ENCODE data around the gene CIAO3.

CIAO3 gene

DNA sequence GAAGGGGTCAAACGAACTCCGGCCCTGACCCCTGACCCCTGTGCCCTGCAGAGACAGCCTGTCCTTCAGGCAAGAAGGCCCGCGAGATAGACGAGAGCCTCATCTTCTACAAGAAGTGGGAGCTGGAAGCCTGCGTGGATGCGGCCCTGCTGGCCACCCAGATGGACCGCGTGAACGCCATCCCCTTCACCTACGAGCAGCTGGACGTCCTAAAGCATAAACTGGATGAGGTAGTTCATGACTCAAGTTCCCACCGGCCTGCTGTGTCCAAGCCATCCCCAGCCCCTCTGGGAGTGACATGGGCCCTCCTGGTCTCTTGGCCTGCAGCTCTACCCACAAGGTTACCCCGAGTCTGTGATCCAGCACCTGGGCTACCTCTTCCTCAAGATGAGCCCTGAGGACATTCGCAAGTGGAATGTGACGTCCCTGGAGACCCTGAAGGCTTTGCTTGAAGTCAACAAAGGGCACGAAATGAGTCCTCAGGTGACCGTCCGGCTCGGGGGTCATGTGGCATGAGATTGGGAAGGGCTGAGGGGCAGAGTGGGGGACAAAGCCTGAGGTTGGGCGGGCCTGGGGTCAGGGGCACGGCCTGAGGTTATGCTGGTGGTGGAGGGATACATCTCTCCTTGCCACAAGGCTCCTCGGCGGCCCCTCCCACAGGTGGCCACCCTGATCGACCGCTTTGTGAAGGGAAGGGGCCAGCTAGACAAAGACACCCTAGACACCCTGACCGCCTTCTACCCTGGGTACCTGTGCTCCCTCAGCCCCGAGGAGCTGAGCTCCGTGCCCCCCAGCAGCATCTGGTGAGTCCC is 25.4 kb upstream of the CIAO3 start:
- no CpG with 5 or more reads among the region's 29 CpGs for WGBS (ENCODE audit: extremely low coverage, insufficient coverage, insufficient read length)
- Histone ChIP-seq H3K27ac (ENCODE audit: low read depth, low read length) (no peak overlapping the region), H4K12ac (ENCODE audit: low read depth, low read length) (no peak overlapping the region)

DNA sequence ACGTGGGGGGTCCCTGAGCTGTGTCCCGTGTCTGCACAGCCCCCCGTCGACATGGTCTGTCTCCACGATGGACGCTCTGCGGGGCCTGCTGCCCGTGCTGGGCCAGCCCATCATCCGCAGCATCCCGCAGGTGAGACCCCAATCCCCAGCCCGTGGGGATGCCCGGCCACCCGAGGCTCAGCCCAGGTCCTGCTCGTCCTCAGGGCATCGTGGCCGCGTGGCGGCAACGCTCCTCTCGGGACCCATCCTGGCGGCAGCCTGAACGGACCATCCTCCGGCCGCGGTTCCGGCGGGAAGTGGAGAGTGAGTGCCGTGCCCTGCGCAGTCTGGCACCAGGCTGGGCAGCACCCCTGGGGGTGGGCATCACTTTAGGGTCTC is 24.7 kb upstream of the CIAO3 start:
- H3K4me3 ChIP-seq (ENCODE audit: low read depth, low read length), result no peak overlapping the region
- no peaks in the 10 kb centered on the region for H3K79me2 ChIP-seq (ENCODE audit: control insufficient read depth, insufficient read depth, low read length, poor library complexity)
- no peaks in the 10 kb centered on the region for H3K79me1 ChIP-seq (ENCODE audit: low read length)
- H2BK12ac ChIP-seq (ENCODE audit: low read length), result no peak overlapping the region
- H3K4me1 ChIP-seq (ENCODE audit: control insufficient read depth in 1 of 2, insufficient read depth in 2 of 2, low read length in 2 of 2), result peaks cover 2 to 4% of the 10 kb centered on the region in 2 experiments
- H3K23ac ChIP-seq (ENCODE audit: low read length), result no peak overlapping the region
- H2BK120ac ChIP-seq (ENCODE audit: insufficient read depth, low read length, poor library complexity), result no peak overlapping the region
- no peak overlapping the region for H3K4me2 ChIP-seq (ENCODE audit: low read length)
- DNase-seq, result no peak
- H2AFZ ChIP-seq (ENCODE audit: insufficient read depth, low read length, poor library complexity), result no peak overlapping the region
- no peak overlapping the region for H3K18ac ChIP-seq (ENCODE audit: low read length)
- H3K14ac ChIP-seq (ENCODE audit: low read length), result no peak overlapping the region
- WGBS (ENCODE audit: extremely low coverage, insufficient coverage, insufficient read length), result no CpG with 5 or more reads among the region's 29 CpGs
- H4K8ac ChIP-seq (ENCODE audit: low read depth, low read length), result no peak overlapping the region
- no peaks in the 10 kb centered on the region for H3K36me3 ChIP-seq (ENCODE audit: control insufficient read depth in 1 of 2, insufficient read depth in 2 of 2, low read length in 2 of 2)
- H3K27me3 ChIP-seq (ENCODE audit: insufficient read depth, low read length), result no peaks in the 10 kb centered on the region
- H3K9me3 ChIP-seq (ENCODE audit: insufficient read depth, low read depth, low read length), result peaks cover 4% of the 10 kb centered on the region
- H2AK5ac ChIP-seq (ENCODE audit: low read length), result no peak overlapping the region
- H4K12ac ChIP-seq (ENCODE audit: low read depth, low read length), result no peak overlapping the region
- no peak overlapping the region for H4K91ac ChIP-seq (ENCODE audit: low read depth, low read length)
- H3K27ac ChIP-seq (ENCODE audit: low read depth, low read length), result no peak overlapping the region
- H3K9ac ChIP-seq (ENCODE audit: low read length), result no peak overlapping the region
- H2BK5ac ChIP-seq (ENCODE audit: low read depth, low read length, poor library complexity), result no peak overlapping the region
- no peak overlapping the region for H3K4ac ChIP-seq (ENCODE audit: low read depth, low read length)

More for the DNA sequence above, 25.4 kb upstream of the CIAO3 start:
- H3K4me1 ChIP-seq (ENCODE audit: control insufficient read depth in 1 of 2, insufficient read depth in 2 of 2, low read length in 2 of 2), result no peaks in the 10 kb centered on the region
- H3K18ac ChIP-seq (ENCODE audit: low read length), result no peak overlapping the region
- no peak overlapping the region for H2BK12ac ChIP-seq (ENCODE audit: low read length)
- H2AK5ac ChIP-seq (ENCODE audit: low read length), result no peak overlapping the region
- H3K9me3 ChIP-seq (ENCODE audit: insufficient read depth, low read depth, low read length), result peaks cover 4% of the 10 kb centered on the region
- H3K79me2 ChIP-seq (ENCODE audit: control insufficient read depth, insufficient read depth, low read length, poor library complexity), result no peaks in the 10 kb centered on the region
- no peaks in the 10 kb centered on the region for H3K27me3 ChIP-seq (ENCODE audit: insufficient read depth, low read length)
- H3K9ac ChIP-seq (ENCODE audit: low read length), result no peak overlapping the region
- H2AFZ ChIP-seq (ENCODE audit: insufficient read depth, low read length, poor library complexity), result no peak overlapping the region
- no peak overlapping the region for H3K4me3 ChIP-seq (ENCODE audit: low read depth, low read length)
- no peak overlapping the region for H3K4ac ChIP-seq (ENCODE audit: low read depth, low read length)
- no peak overlapping the region for H2BK5ac ChIP-seq (ENCODE audit: low read depth, low read length, poor library complexity)
- no peak overlapping the region for H2BK120ac ChIP-seq (ENCODE audit: insufficient read depth, low read length, poor library complexity)
- no peak overlapping the region for H3K14ac ChIP-seq (ENCODE audit: low read length)
- H3K36me3 ChIP-seq (ENCODE audit: control insufficient read depth in 1 of 2, insufficient read depth in 2 of 2, low read length in 2 of 2), result no peaks in the 10 kb centered on the region
- no peaks in the 10 kb centered on the region for H3K79me1 ChIP-seq (ENCODE audit: low read length)
- H4K91ac ChIP-seq (ENCODE audit: low read depth, low read length), result no peak overlapping the region
- no peak overlapping the region for H3K4me2 ChIP-seq (ENCODE audit: low read length)
- H4K8ac ChIP-seq (ENCODE audit: low read depth, low read length), result no peak overlapping the region
- no peak for DNase-seq
- no peak overlapping the region for H3K23ac ChIP-seq (ENCODE audit: low read length)

DNA sequence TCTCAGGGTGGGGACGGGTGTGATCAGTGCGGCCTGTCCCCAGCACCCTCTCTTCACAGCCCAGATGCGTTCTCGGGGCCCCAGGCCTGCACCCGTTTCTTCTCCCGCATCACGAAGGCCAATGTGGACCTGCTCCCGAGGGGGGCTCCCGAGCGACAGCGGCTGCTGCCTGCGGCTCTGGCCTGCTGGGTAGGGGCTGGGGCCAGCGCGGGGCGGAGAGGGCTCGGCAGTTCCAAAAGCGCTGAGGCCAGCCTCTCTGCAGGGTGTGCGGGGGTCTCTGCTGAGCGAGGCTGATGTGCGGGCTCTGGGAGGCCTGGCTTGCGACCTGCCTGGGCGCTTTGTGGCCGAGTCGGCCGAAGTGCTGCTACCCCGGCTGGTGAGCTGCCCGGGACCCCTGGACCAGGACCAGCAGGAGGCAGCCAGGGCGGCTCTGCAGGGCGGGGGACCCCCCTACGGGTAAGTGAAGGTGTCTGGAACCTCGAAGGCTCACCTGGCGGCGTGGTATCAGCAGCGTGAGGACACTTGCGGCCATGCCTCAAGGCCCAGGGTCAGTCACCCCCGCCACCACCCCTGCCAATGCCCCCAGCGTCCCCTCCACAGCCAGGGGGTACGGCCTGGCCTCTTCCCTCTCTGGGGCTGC is 24.2 kb upstream of the CIAO3 start:
- Histone ChIP-seq H3K4me1 (ENCODE audit: control insufficient read depth in 1 of 2, insufficient read depth in 2 of 2, low read length in 2 of 2) (peaks cover 7 to 9% of the 10 kb centered on the region in 2 experiments), H3K27ac (ENCODE audit: low read depth, low read length) (no peak overlapping the region), H4K8ac (ENCODE audit: low read depth, low read length) (no peak overlapping the region), H2BK5ac (ENCODE audit: low read depth, low read length, poor library complexity) (no peak overlapping the region), H3K4me3 (ENCODE audit: low read depth, low read length) (no peak overlapping the region), H3K36me3 (ENCODE audit: control insufficient read depth in 1 of 2, insufficient read depth in 2 of 2, low read length in 2 of 2) (no peaks in the 10 kb centered on the region), H3K18ac (ENCODE audit: low read length) (no peak overlapping the region), H4K12ac (ENCODE audit: low read depth, low read length) (no peak overlapping the region), H3K4me2 (ENCODE audit: low read length) (no peak overlapping the region), H3K4ac (ENCODE audit: low read depth, low read length) (no peak overlapping the region), H2AK5ac (ENCODE audit: low read length) (no peak overlapping the region), H3K14ac (ENCODE audit: low read length) (no peak overlapping the region), H4K91ac (ENCODE audit: low read depth, low read length) (no peak overlapping the region), H2BK12ac (ENCODE audit: low read length) (no peak overlapping the region), H3K23ac (ENCODE audit: low read length) (no peak overlapping the region), H3K79me2 (ENCODE audit: control insufficient read depth, insufficient read depth, low read length, poor library complexity) (no peaks in the 10 kb centered on the region), H2AFZ (ENCODE audit: insufficient read depth, low read length, poor library complexity) (no peak overlapping the region), H3K9ac (ENCODE audit: low read length) (no peak overlapping the region), H3K27me3 (ENCODE audit: insufficient read depth, low read length) (no peaks in the 10 kb centered on the region), H2BK120ac (ENCODE audit: insufficient read depth, low read length, poor library complexity) (no peak overlapping the region), H3K9me3 (ENCODE audit: insufficient read depth, low read depth, low read length) (peaks cover 4% of the 10 kb centered on the region), H3K79me1 (ENCODE audit: low read length) (no peaks in the 10 kb centered on the region)
- no CpG with 5 or more reads among the region's 38 CpGs for WGBS (ENCODE audit: extremely low coverage, insufficient coverage, insufficient read length)
- no peak for DNase-seq

DNA sequence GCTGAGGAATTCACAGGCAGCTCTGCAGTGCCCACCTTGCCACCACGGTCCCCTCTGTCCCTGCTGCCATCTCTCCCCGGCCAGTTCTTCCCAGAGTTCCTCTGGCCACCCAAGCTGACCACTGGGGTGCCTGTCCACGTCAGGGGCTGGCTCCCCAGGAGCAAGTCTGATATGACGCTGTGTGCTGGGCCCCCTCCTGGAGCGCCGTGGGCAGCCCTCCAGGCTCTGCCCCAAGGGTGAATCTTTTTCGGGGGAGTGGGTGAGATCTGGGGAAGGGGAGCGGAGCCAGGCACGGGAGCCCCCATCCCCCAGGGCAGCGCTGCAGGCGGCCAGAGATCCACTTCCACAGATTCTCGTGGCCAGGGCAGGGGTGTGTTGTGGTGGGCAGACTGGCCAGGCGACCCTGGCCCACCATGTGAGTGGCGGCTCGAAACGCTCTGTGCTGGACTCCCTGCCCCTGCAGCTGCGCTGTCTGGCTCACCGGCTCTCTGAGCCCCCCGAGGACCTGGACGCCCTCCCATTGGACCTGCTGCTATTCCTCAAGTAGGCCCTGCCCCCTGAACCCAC is 23.5 kb upstream of the CIAO3 start:
- H2AK5ac ChIP-seq (ENCODE audit: low read length), result no peak overlapping the region
- no peaks in the 10 kb centered on the region for H3K36me3 ChIP-seq (ENCODE audit: control insufficient read depth in 1 of 2, insufficient read depth in 2 of 2, low read length in 2 of 2)
- WGBS (ENCODE audit: extremely low coverage, insufficient coverage, insufficient read length), result no CpG with 5 or more reads among the region's 20 CpGs
- H3K4ac ChIP-seq (ENCODE audit: low read depth, low read length), result no peak overlapping the region
- no peak overlapping the region for H3K9ac ChIP-seq (ENCODE audit: low read length)
- no peak overlapping the region for H4K8ac ChIP-seq (ENCODE audit: low read depth, low read length)
- no peak overlapping the region for H2BK12ac ChIP-seq (ENCODE audit: low read length)
- H3K23ac ChIP-seq (ENCODE audit: low read length), result no peak overlapping the region
- no peak for DNase-seq
- H3K14ac ChIP-seq (ENCODE audit: low read length), result no peak overlapping the region
- H2BK5ac ChIP-seq (ENCODE audit: low read depth, low read length, poor library complexity), result no peak overlapping the region
- H4K12ac ChIP-seq (ENCODE audit: low read depth, low read length), result no peak overlapping the region
- no peaks in the 10 kb centered on the region for H3K79me2 ChIP-seq (ENCODE audit: control insufficient read depth, insufficient read depth, low read length, poor library complexity)
- peaks cover 4% of the 10 kb centered on the region for H3K9me3 ChIP-seq (ENCODE audit: insufficient read depth, low read depth, low read length)
- H3K27me3 ChIP-seq (ENCODE audit: insufficient read depth, low read length), result no peaks in the 10 kb centered on the region
- no peak overlapping the region for H4K91ac ChIP-seq (ENCODE audit: low read depth, low read length)
- H3K4me2 ChIP-seq (ENCODE audit: low read length), result no peak overlapping the region
- no peak overlapping the region for H2AFZ ChIP-seq (ENCODE audit: insufficient read depth, low read length, poor library complexity)
- H3K4me1 ChIP-seq (ENCODE audit: control insufficient read depth in 1 of 2, insufficient read depth in 2 of 2, low read length in 2 of 2), result peaks cover 12% of the 10 kb centered on the region in 2 experiments
- no peak overlapping the region for H3K27ac ChIP-seq (ENCODE audit: low read depth, low read length)
- no peak overlapping the region for H3K18ac ChIP-seq (ENCODE audit: low read length)
- H2BK120ac ChIP-seq (ENCODE audit: insufficient read depth, low read length, poor library complexity), result no peak overlapping the region
- H3K79me1 ChIP-seq (ENCODE audit: low read length), result peaks cover 1% of the 10 kb centered on the region
- no peak overlapping the region for H3K4me3 ChIP-seq (ENCODE audit: low read depth, low read length)

Data from trophoblast cell (in vitro differentiated cells and primary cell).